ENCODE results near the gene GJB2.
A peak's percentile ranks its signal among the peaks of the same experiment; 100 is the strongest.

Gene GJB2

GRCh38 chr13:20190076-20190475, 2.7 kb downstream of the GJB2 start:
- no peak overlapping the region for H3K27ac ChIP-seq (ENCODE audit: low read depth, low read length)
- peaks cover 14% of the 10 kb centered on the region for H3K27me3 ChIP-seq (ENCODE audit: control insufficient read depth, insufficient read depth, low read length)
- H3K4me1 ChIP-seq (ENCODE audit: control insufficient read depth, insufficient read depth, low read length) = no peaks in the 10 kb centered on the region
- H3K4me3 ChIP-seq (ENCODE audit: low read length) = no peak overlapping the region
- no peaks in the 10 kb centered on the region for H3K36me3 ChIP-seq (ENCODE audit: control insufficient read depth, insufficient read depth, low read length)
- no peak overlapping the region for H3K9ac ChIP-seq (ENCODE audit: low read length)

- Histone ChIP-seq H3K27me3 (ENCODE audit: control insufficient read depth, insufficient read depth, low read length) (peaks cover 8% of the 10 kb centered on the region), H3K4me1 (ENCODE audit: control insufficient read depth, insufficient read depth, low read length) (no peaks in the 10 kb centered on the region), H3K36me3 (ENCODE audit: control insufficient read depth, insufficient read depth, low read length) (no peaks in the 10 kb centered on the region), H3K4me3 (ENCODE audit: low read length) (no peak overlapping the region), H3K27ac (ENCODE audit: low read depth, low read length) (no peak overlapping the region), H3K9ac (ENCODE audit: low read length) (no peak overlapping the region)
These were observed 3.8 kb downstream of the GJB2 start for GRCh38 chr13:20188667-20189553.

- no peaks in the 10 kb centered on the region for H3K4me1 ChIP-seq (ENCODE audit: control insufficient read depth, insufficient read depth, low read length)
- no peak overlapping the region for H3K9ac ChIP-seq (ENCODE audit: low read length)
- H3K36me3 ChIP-seq (ENCODE audit: control insufficient read depth, insufficient read depth, low read length) = no peaks in the 10 kb centered on the region
- no peaks in the 10 kb centered on the region for H3K27me3 ChIP-seq (ENCODE audit: control insufficient read depth, insufficient read depth, low read length)
- no peak overlapping the region for H3K4me3 ChIP-seq (ENCODE audit: low read length)
- no peak overlapping the region for H3K27ac ChIP-seq (ENCODE audit: low read depth, low read length)
These were observed 6.0 kb downstream of the GJB2 start for GRCh38 chr13:20186771-20187170.

- Histone ChIP-seq H3K27me3 (ENCODE audit: control insufficient read depth, insufficient read depth, low read length) (no peaks in the 10 kb centered on the region), H3K36me3 (ENCODE audit: control insufficient read depth, insufficient read depth, low read length) (no peaks in the 10 kb centered on the region), H3K4me1 (ENCODE audit: control insufficient read depth, insufficient read depth, low read length) (no peaks in the 10 kb centered on the region), H3K4me3 (ENCODE audit: low read length) (no peak overlapping the region), H3K27ac (ENCODE audit: low read depth, low read length) (no peak overlapping the region), H3K9ac (ENCODE audit: low read length) (no peak overlapping the region)
These were observed 7.2 kb downstream of the GJB2 start for GRCh38 chr13:20185366-20186056.

GRCh38 chr13:20182231-20182846, 10.4 kb downstream of the GJB2 start:
- no peaks in the 10 kb centered on the region for H3K4me1 ChIP-seq (ENCODE audit: control insufficient read depth, insufficient read depth, low read length)
- peaks cover 8% of the 10 kb centered on the region for H3K27me3 ChIP-seq (ENCODE audit: control insufficient read depth, insufficient read depth, low read length)
- H3K27ac ChIP-seq (ENCODE audit: low read depth, low read length) = no peak overlapping the region
- no peak overlapping the region for H3K4me3 ChIP-seq (ENCODE audit: low read length)
- no peaks in the 10 kb centered on the region for H3K36me3 ChIP-seq (ENCODE audit: control insufficient read depth, insufficient read depth, low read length)
- no peak overlapping the region for H3K9ac ChIP-seq (ENCODE audit: low read length)

GRCh38 chr13:20181188-20181587, 11.6 kb downstream of the GJB2 start:
- peaks cover 9% of the 10 kb centered on the region for H3K27me3 ChIP-seq (ENCODE audit: control insufficient read depth, insufficient read depth, low read length)
- H3K9ac ChIP-seq (ENCODE audit: low read length) = no peak overlapping the region
- no peaks in the 10 kb centered on the region for H3K4me1 ChIP-seq (ENCODE audit: control insufficient read depth, insufficient read depth, low read length)
- no peaks in the 10 kb centered on the region for H3K36me3 ChIP-seq (ENCODE audit: control insufficient read depth, insufficient read depth, low read length)
- H3K27ac ChIP-seq (ENCODE audit: low read depth, low read length) = no peak overlapping the region
- H3K4me3 ChIP-seq (ENCODE audit: low read length) = no peak overlapping the region

- Histone ChIP-seq H3K36me3 (ENCODE audit: control insufficient read depth, insufficient read depth, low read length) (no peaks in the 10 kb centered on the region), H3K27me3 (ENCODE audit: control insufficient read depth, insufficient read depth, low read length) (peaks cover 9% of the 10 kb centered on the region), H3K4me1 (ENCODE audit: control insufficient read depth, insufficient read depth, low read length) (no peaks in the 10 kb centered on the region), H3K4me3 (ENCODE audit: low read length) (no peak overlapping the region), H3K27ac (ENCODE audit: low read depth, low read length) (no peak overlapping the region), H3K9ac (ENCODE audit: low read length) (no peak overlapping the region)
These were observed 14.6 kb downstream of the GJB2 start for GRCh38 chr13:20178156-20178555.

GRCh38 chr13:20177049-20177831, 15.5 kb downstream of the GJB2 start:
- H3K9ac ChIP-seq (ENCODE audit: low read length) = no peak overlapping the region
- H3K4me1 ChIP-seq (ENCODE audit: control insufficient read depth, insufficient read depth, low read length) = no peaks in the 10 kb centered on the region
- no peak overlapping the region for H3K27ac ChIP-seq (ENCODE audit: low read depth, low read length)
- peaks cover 9% of the 10 kb centered on the region for H3K27me3 ChIP-seq (ENCODE audit: control insufficient read depth, insufficient read depth, low read length)
- no peaks in the 10 kb centered on the region for H3K36me3 ChIP-seq (ENCODE audit: control insufficient read depth, insufficient read depth, low read length)
- H3K4me3 ChIP-seq (ENCODE audit: low read length) = no peak overlapping the region

- Histone ChIP-seq H3K27me3 (ENCODE audit: control insufficient read depth, insufficient read depth, low read length) (peaks cover 9% of the 10 kb centered on the region), H3K27ac (ENCODE audit: low read depth, low read length) (no peak overlapping the region)
These were observed 16.7 kb downstream of the GJB2 start for GRCh38 chr13:20175907-20176652.

GRCh38 chr13:20175406-20175794, 17.3 kb downstream of the GJB2 start:
- Histone ChIP-seq H3K4me3 (ENCODE audit: low read length) (no peak overlapping the region), H3K36me3 (ENCODE audit: control insufficient read depth, insufficient read depth, low read length) (no peaks in the 10 kb centered on the region), H3K27ac (ENCODE audit: low read depth, low read length) (no peak overlapping the region), H3K4me1 (ENCODE audit: control insufficient read depth, insufficient read depth, low read length) (no peaks in the 10 kb centered on the region), H3K27me3 (ENCODE audit: control insufficient read depth, insufficient read depth, low read length) (peaks cover 9% of the 10 kb centered on the region), H3K9ac (ENCODE audit: low read length) (no peak overlapping the region)

More at GRCh38 chr13:20175907-20176652, 16.7 kb downstream of the GJB2 start:
- H3K36me3 ChIP-seq (ENCODE audit: control insufficient read depth, insufficient read depth, low read length) = no peaks in the 10 kb centered on the region
- no peak overlapping the region for H3K9ac ChIP-seq (ENCODE audit: low read length)
- no peak overlapping the region for H3K4me3 ChIP-seq (ENCODE audit: low read length)
- no peaks in the 10 kb centered on the region for H3K4me1 ChIP-seq (ENCODE audit: control insufficient read depth, insufficient read depth, low read length)

- Histone ChIP-seq H3K27me3 (ENCODE audit: control insufficient read depth, insufficient read depth, low read length) (peaks cover 9% of the 10 kb centered on the region), H3K27ac (ENCODE audit: low read depth, low read length) (no peak overlapping the region), H3K36me3 (ENCODE audit: control insufficient read depth, insufficient read depth, low read length) (no peaks in the 10 kb centered on the region), H3K4me1 (ENCODE audit: control insufficient read depth, insufficient read depth, low read length) (no peaks in the 10 kb centered on the region), H3K9ac (ENCODE audit: low read length) (no peak overlapping the region), H3K4me3 (ENCODE audit: low read length) (peak overlapping the region; percentile 45)
These were observed 17.9 kb downstream of the GJB2 start for GRCh38 chr13:20174656-20175405.

Data from rectal smooth muscle tissue (tissue), 1 donor.